Effector memory CD4-positive, alpha-beta T cell (primary cell): ENCODE measurements around the gene SHC3.

ENCODE experiments used
- DNase-seq, 3 donors: peaks; one replicate each; pipeline ENCODE4 v3.0.0-alpha.2; 2020
- H3K27ac ChIP-seq: 2 replicates; pipeline ENCODE4 v1.7.0; 2013; ENCODE audit warnings: mild to moderate bottlenecking, low read length, moderate library complexity; ENCODE audit not compliant: insufficient read depth, poor library complexity, severe bottlenecking
- H3K27me3 ChIP-seq: replicated peaks from 2 replicates; pipeline ENCODE4 v1.7.0; 2013; ENCODE audit warnings: mild to moderate bottlenecking, low read length; ENCODE audit not compliant: insufficient read depth, control insufficient read depth, poor library complexity, severe bottlenecking
- H3K36me3 ChIP-seq: 2 replicates; pipeline ENCODE4 v1.7.0; 2013; ENCODE audit warnings: mild to moderate bottlenecking, low read length, moderate library complexity; ENCODE audit not compliant: control insufficient read depth, insufficient read depth
- H3K4me1 ChIP-seq: 2 replicates; pipeline ENCODE4 v1.7.0; 2013; ENCODE audit warnings: low read length, mild to moderate bottlenecking; ENCODE audit not compliant: control insufficient read depth, insufficient read depth, poor library complexity, severe bottlenecking
- H3K4me3 ChIP-seq: 2 replicates; pipeline ENCODE4 v1.7.0; 2013; ENCODE audit warnings: low read length, low read depth, mild to moderate bottlenecking; ENCODE audit not compliant: insufficient read depth, poor library complexity, severe bottlenecking
- H3K9me3 ChIP-seq: 2 replicates; pipeline ENCODE4 v1.7.0; 2013; ENCODE audit warnings: mild to moderate bottlenecking, low read length, moderate library complexity; ENCODE audit not compliant: control insufficient read depth
- total RNA-seq, 3 donors: gene quantifications; one replicate each; lab custom pipeline; 2026; lab: John Stamatoyannopoulos, UW

Gene SHC3, protein sequence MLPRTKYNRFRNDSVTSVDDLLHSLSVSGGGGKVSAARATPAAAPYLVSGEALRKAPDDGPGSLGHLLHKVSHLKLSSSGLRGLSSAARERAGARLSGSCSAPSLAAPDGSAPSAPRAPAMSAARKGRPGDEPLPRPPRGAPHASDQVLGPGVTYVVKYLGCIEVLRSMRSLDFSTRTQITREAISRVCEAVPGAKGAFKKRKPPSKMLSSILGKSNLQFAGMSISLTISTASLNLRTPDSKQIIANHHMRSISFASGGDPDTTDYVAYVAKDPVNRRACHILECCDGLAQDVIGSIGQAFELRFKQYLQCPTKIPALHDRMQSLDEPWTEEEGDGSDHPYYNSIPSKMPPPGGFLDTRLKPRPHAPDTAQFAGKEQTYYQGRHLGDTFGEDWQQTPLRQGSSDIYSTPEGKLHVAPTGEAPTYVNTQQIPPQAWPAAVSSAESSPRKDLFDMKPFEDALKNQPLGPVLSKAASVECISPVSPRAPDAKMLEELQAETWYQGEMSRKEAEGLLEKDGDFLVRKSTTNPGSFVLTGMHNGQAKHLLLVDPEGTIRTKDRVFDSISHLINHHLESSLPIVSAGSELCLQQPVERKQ
- total RNA-seq = 0 to 0.19 (median 0.17) reads per million in 3 donors

DNA sequence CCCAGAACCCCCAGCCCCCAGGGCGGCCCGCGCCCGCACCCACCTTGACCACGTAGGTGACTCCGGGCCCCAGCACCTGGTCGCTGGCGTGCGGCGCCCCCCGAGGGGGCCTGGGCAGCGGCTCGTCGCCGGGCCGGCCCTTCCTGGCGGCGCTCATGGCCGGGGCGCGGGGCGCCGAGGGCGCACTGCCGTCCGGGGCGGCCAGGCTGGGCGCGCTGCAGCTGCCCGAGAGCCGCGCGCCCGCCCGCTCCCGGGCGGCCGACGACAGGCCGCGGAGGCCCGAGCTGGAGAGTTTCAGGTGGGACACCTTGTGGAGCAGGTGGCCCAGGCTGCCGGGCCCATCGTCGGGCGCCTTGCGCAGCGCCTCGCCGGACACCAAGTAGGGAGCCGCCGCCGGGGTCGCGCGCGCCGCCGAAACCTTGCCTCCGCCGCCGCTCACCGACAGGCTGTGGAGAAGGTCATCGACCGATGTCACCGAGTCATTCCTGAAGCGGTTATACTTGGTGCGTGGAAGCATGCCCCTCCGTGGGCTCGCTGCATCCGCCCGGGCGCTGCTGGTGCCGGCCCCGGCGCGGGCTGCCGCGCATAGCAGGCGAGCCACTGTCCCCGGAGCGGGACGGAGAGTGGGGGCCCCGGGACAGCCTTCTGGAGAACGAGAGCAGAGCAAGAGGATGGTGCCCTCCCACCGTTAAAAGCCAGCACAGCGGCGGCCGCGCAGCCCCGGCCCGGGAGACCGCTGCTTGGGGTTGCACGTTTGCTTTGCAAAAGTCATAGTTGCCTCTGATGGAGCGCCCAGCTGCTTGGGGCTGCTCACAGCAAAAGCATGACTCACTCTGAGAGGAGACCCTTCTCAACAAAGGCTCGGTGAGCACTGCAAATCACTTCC, at the start of gene SHC3:
SHC3 (minus strand) TSS at position 875 of the 886 bp plus-strand sequence; CDS start at position 517, 358 bp downstream.
- DNase-seq = no peak
- no peaks in the 10 kb centered on the region for H3K36me3 ChIP-seq
- no peaks in the 10 kb centered on the region for H3K4me1 ChIP-seq
- no peak within 1 kb of the TSS for H3K27ac ChIP-seq
- no peaks in the 10 kb centered on the region for H3K9me3 ChIP-seq
- H3K27me3 ChIP-seq = peaks cover 14% of the 10 kb centered on the region
- H3K4me3 ChIP-seq = no peak within 1 kb of the TSS

DNA sequence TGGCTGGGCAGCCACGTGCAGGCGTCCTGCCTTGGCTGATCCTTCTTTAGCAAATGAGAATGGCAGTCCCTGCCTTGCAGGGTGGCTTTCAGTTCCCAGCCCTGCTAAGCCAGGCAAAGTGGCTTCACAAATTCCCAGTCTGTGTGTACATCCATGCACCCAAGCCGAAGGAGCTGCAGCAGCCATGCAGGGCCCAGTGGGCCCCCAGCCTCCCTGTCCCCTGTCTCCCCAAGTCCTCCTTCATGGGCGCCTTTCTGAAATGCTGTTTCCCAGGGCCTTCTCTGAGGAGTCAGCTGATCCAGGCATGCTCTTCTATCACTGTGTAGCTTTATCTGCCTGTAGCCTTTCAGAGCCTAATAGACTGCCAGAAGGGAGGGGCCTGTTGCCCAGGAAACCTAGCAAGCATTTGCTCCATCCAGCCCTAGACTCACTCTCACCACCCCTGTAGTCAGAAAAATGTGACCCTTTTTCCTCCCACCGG, 47.4 kb upstream of the SHC3 start:
- H3K27me3 ChIP-seq = no peaks in the 10 kb centered on the region

DNA sequence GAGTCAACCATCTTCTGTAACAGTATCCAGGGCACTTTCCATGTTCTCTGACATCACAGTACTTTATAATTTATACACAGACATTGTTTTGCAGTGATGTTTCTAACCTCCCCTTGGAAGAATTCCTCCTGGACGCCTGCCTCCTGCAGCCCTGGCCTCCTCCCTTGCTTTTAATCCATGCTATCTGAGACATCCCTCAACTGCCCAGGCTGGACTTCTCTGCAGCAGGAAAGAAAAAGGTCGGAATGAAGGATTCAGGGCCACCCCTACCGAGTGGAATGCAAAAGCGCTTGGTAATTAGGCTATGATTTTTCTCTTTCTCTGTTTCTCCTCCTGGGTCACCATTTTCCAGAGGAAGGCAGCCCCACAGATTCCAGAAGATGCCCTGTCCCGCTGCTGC, 47.0 kb upstream of the SHC3 start:
- no peaks in the 10 kb centered on the region for H3K9me3 ChIP-seq
- H3K27ac ChIP-seq = no peak overlapping the region
- H3K4me3 ChIP-seq = no peak overlapping the region
- no peak for DNase-seq
- no peaks in the 10 kb centered on the region for H3K36me3 ChIP-seq
- H3K27me3 ChIP-seq = no peaks in the 10 kb centered on the region
- no peaks in the 10 kb centered on the region for H3K4me1 ChIP-seq

More for the DNA sequence above, 47.4 kb upstream of the SHC3 start:
- Histone ChIP-seq H3K4me3 (no peak overlapping the region), H3K4me1 (no peaks in the 10 kb centered on the region), H3K27ac (no peak overlapping the region), H3K36me3 (no peaks in the 10 kb centered on the region), H3K9me3 (no peaks in the 10 kb centered on the region)
- DNase-seq = no peak

DNA sequence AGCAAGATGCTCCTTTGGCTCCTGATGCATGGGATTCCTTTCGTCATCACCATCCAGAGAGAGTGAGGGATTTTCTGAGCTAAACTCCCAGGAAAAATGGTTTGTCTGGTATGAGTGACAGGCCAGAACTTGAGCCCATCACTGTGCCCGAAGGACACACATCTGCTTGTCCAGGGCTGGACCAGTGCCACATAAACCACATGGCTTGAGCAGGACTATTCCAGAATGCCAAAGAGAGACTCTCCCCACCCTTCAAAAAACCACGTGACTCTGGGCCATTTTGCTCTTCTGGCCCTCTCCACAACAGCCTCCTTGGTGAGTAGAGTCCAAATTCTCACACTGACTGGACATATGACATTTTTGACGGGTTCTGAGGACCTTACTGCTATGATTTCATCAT, 46.4 kb upstream of the SHC3 start:
- no peak for DNase-seq
- Histone ChIP-seq H3K27ac (no peak overlapping the region), H3K9me3 (no peaks in the 10 kb centered on the region), H3K4me1 (no peaks in the 10 kb centered on the region), H3K27me3 (no peaks in the 10 kb centered on the region), H3K4me3 (no peak overlapping the region), H3K36me3 (no peaks in the 10 kb centered on the region)

DNA sequence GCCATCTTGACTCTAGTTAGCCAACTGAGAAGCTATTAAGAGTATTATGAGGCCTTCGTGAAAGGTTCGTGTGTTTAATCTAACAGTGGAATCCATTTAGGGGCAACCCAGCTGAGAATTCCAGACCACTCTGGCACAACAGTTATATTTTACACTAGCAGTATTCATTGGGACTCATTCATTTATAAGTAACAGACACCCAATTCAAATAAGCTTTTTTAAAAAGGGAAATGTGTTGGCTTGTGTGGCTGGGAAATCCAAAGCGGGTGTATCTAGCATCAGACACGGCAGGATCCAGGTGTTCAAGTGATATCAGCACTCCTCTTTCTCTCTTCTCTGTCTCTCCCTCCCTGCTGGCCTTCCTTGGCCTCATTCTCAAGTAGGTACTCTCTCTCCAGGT, 46.0 kb upstream of the SHC3 start:
- no peak for DNase-seq
- no peak overlapping the region for H3K4me3 ChIP-seq
- no peaks in the 10 kb centered on the region for H3K36me3 ChIP-seq
- no peaks in the 10 kb centered on the region for H3K4me1 ChIP-seq
- no peak overlapping the region for H3K27ac ChIP-seq
- no peaks in the 10 kb centered on the region for H3K27me3 ChIP-seq
- H3K9me3 ChIP-seq = no peaks in the 10 kb centered on the region

DNA sequence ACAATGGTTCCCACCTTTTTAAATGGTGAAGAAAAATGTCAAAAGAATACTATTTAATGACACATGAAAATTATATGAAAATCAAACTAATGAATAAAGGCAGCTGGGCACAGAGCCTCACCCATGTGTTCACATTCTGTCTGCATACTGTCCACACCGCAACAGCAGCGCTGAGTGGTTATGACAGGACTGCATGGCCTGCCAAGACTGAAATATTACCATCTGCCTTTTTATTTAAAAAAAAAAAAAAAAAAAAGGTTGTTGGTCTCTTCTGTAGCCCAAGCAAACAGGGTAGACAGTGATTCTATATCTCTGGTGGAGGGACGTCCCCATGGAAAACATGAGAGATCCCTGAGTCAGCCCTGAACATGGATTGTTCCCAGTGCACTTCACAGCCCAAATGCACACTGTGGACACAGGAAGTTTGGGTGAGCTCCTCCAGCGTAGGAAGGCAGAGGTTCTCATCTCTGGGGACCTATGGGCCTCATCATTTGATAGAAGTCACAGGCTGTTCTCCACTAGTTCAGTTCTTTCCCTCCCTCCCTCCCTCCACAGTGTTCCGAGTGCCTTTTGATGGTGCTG, 44.9 kb upstream of the SHC3 start:
- DNase-seq = no peak
- Histone ChIP-seq H3K36me3 (no peaks in the 10 kb centered on the region), H3K27ac (no peak overlapping the region), H3K27me3 (no peaks in the 10 kb centered on the region), H3K9me3 (no peaks in the 10 kb centered on the region), H3K4me1 (no peaks in the 10 kb centered on the region), H3K4me3 (no peak overlapping the region)

DNA sequence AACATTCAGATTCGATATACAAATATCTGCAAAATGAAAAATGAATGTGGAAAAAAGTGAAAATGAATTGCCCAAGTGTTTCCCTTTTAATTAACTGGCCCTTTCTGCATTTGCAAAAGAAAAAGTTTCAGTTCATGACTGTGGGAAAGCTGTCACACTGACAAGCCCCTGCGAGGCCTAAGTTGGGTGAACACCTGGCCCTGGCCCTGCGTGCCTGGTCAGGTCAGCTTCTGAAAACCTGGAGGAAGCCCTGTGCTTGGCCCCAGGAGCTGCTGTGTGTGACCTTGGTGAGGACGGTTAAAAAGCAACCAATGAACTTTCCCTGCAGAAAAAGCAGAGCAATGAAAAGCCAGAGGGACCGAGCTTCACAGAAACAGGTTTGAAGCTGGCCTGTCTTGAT, 41.0 kb upstream of the SHC3 start:
- no peak overlapping the region for H3K27ac ChIP-seq
- no peaks in the 10 kb centered on the region for H3K4me1 ChIP-seq
- no peak overlapping the region for H3K4me3 ChIP-seq
- no peaks in the 10 kb centered on the region for H3K36me3 ChIP-seq
- no peak for DNase-seq
- no peaks in the 10 kb centered on the region for H3K27me3 ChIP-seq
- no peaks in the 10 kb centered on the region for H3K9me3 ChIP-seq

DNA sequence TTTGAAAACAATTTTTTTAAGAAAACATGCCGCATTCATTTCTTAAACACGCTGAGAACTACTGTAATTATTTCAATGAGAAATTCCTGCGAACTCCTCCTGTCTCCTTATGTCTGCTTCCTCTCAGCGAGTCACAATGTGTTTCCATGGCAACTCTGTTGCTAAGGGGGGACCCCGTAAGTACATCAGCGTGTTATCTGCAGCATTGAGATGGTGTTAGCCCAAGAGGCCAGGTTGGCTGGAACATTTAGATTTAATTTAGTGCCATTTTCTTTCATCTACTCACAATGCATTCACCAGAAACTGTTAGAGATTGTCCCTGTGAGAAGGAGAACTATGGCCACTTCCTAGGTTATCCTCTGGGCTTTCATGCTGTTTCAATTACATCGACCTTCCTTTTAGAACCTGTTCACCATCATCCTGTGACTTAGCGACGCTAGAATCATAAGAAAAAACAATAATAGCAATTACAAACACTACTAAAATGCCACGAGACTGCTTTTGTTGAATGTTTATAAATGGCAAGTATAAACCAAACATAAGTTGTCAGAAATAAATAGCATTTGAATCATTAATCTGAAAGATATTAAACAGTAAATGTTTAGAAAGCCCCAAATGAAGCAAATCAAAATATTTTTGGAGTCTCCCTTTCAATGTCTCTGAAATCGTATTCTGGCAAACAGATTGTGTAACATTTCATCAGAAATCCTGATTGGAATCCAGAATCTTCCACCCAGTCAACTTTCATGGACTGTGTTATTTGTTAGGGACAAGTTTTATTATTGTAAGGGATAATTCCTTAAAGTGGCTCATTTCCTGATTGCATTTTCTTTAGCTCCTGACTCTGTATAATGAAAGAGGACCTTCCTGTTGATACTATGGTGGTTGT, 39.7 kb upstream of the SHC3 start:
- no peak for DNase-seq
- H3K27me3 ChIP-seq = no peaks in the 10 kb centered on the region
- no peaks in the 10 kb centered on the region for H3K9me3 ChIP-seq
- no peak overlapping the region for H3K27ac ChIP-seq
- H3K4me3 ChIP-seq = no peak overlapping the region
- H3K36me3 ChIP-seq = no peaks in the 10 kb centered on the region
- no peaks in the 10 kb centered on the region for H3K4me1 ChIP-seq

DNA sequence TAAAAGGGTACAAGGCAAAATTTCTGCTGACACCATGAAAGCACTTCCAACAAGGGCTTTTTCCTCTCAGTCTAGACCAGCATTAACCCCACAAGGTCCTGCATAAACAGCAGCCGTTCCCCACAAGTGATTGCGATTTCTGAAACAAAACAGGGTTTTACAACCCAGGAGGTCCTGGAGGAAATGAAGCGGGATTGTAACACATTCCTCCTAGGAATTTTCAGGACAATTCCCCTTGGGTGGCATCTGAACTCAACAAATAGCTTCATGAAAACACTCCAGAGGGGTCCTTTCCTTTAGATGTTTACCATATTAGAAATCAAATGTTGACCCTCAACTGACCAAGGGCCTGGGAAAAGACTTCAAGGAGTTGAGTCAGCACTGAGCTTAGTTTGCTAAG, 36.7 kb upstream of the SHC3 start:
- no peaks in the 10 kb centered on the region for H3K27me3 ChIP-seq

More for the DNA sequence above, 36.7 kb upstream of the SHC3 start:
- no peaks in the 10 kb centered on the region for H3K4me1 ChIP-seq
- no peak for DNase-seq
- no peaks in the 10 kb centered on the region for H3K36me3 ChIP-seq
- no peak overlapping the region for H3K4me3 ChIP-seq
- no peak overlapping the region for H3K27ac ChIP-seq
- H3K9me3 ChIP-seq = no peaks in the 10 kb centered on the region
